Bronchial epithelial cell (primary cell): ENCODE results near the gene CDH8. TPM values are rescaled to one million over a fixed set of nuclear protein-coding genes. Genes with fewer than 3 reads are reported as not detected.

Experiments
- DNase-seq: peaks from one replicate; pipeline ENCODE4 v3.0.0-alpha.2; 2010; ENCODE audit warnings: low read depth
- FAIRE-seq: peaks from 2 replicates; lab custom pipeline; 2011; peaks lifted over from hg19 to GRCh38; lab: Jason Lieb, UNC
- H3K27me3 ChIP-seq: 2 replicates; pipeline ENCODE4 v1.5.1; 2011; ENCODE audit warnings: low read length; ENCODE audit not compliant: control insufficient read depth, insufficient read depth
- H3K36me3 ChIP-seq: 2 replicates; pipeline ENCODE4 v1.5.1; 2011; ENCODE audit warnings: low read length; ENCODE audit not compliant: control insufficient read depth, insufficient read depth
- H3K4me3 ChIP-seq: 2 replicates; pipeline ENCODE4 v1.5.1; 2011; ENCODE audit warnings: mild to moderate bottlenecking, low read depth, low read length, control low read depth
- CTCF ChIP-seq: IDR thresholded peaks from 2 replicates; pipeline ENCODE4 v1.5.1; 2011; ENCODE audit warnings: mild to moderate bottlenecking, moderate library complexity, low read length, control low read depth, inconsistent platforms; ENCODE audit not compliant: insufficient read depth, severe bottlenecking
- total RNA-seq: library from RNA; depleted of rRNA; stranded (reverse); fragments of >200 nt; gene quantifications from 2 replicates; pipeline ENCODE4 v1.2.1, GENCODE V29; 2014

CDH8 gene
- total RNA-seq, 1 donor from 2014 or later, result 1.8 TPM

DNA sequence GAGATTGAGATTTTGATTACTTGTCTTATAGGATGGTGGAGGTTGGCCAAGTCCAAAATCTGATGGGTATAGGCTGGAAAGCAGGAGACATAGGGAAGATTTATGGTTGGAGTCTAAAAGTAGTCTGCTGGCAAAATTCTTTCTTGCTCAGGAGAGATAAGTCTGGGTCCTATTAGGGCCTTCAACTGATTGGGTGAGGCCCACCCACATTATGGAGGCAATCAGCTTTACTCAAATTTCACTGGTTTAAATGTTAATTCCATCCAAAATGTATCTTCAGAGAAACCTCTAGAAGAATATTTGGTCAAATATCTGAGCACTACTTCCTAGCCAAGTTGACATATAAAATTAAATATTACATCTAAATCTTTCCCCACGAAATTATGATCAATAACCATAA is 31.7 kb upstream of the CDH8 start:
- H3K4me3 ChIP-seq, result no peak overlapping the region
- no peaks in the 10 kb centered on the region for H3K27me3 ChIP-seq
- no peaks in the 10 kb centered on the region for H3K36me3 ChIP-seq
- DNase-seq (no peak), FAIRE-seq (no peak)
- TF ChIP-seq CTCF, result no peak

- Histone ChIP-seq H3K4me3 (no peak overlapping the region), H3K27me3 (no peaks in the 10 kb centered on the region), H3K36me3 (no peaks in the 10 kb centered on the region)
- no peak for TF ChIP-seq CTCF
- no peak for DNase-seq
- FAIRE-seq, result no peak
Measured at GRCh38 chr16:62067182-62067581, 30.9 kb upstream of the CDH8 start.

- Histone ChIP-seq H3K4me3 (no peak overlapping the region), H3K27me3 (no peaks in the 10 kb centered on the region), H3K36me3 (no peaks in the 10 kb centered on the region)
- DNase-seq (no peak), FAIRE-seq (no peak)
- no peak for TF ChIP-seq CTCF
Measured at GRCh38 chr16:62066747-62067146, 30.5 kb upstream of the CDH8 start.

- H3K27me3 ChIP-seq, result no peaks in the 10 kb centered on the region
- TF ChIP-seq CTCF, result no peak
- DNase-seq, result no peak
- H3K36me3 ChIP-seq, result no peaks in the 10 kb centered on the region
- H3K4me3 ChIP-seq, result no peak overlapping the region
- no peak for FAIRE-seq
Measured at GRCh38 chr16:62064173-62064572, 27.9 kb upstream of the CDH8 start.

DNA sequence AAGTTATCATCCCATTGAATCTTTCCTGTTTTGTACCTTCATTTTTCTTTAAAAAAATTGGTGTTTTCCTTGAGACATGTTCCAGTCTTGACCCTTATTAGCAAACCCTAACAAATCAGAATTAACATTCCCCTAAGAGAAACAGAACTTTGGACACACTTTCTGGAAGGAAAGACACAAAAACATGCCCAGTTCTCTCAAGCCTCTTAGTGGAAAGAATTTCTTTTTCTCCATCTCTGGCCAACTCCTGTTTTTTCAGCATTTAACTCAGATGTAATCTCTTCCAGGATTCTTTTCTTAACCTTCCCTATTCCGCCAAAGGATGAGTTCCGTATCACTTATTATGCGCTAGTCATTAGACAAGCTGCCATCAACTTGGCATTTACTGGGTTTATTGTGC is 23.9 kb upstream of the CDH8 start:
- no peak for TF ChIP-seq CTCF
- FAIRE-seq (no peak), DNase-seq (no peak)
- Histone ChIP-seq H3K27me3 (no peaks in the 10 kb centered on the region), H3K36me3 (no peaks in the 10 kb centered on the region), H3K4me3 (no peak overlapping the region)

DNA sequence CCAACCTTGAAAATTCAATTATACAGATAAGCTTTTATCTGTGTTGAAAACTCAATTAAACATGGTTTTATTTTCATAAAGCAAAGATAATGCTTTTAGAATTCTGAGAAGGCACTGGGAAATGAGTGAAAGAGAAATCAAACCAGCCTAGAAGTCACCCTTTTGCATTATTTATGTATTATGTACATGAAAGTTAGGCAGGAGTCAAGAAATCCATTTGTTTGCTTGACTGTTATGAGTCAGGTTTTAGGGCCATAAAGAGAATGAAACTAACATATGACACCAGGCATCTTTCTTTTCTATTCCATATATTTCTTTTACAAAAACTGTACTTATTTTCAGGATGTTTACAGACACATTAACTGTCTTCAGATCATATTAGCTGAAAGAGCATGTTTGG is 23.3 kb upstream of the CDH8 start:
- DNase-seq, result no peak
- Histone ChIP-seq H3K36me3 (no peaks in the 10 kb centered on the region), H3K27me3 (no peaks in the 10 kb centered on the region), H3K4me3 (no peak overlapping the region)
- no peak for FAIRE-seq
- TF ChIP-seq CTCF, result no peak
